AG04449 (cell line): Measurements from ENCODE around the gene WDR93.

Source experiments
- CTCF ChIA-PET: fragments of 350-600 bp; formaldehyde crosslinking; extraction: SDS; loops from one replicate; lab custom pipeline; 2021; ENCODE audit warnings: antibody characterized with exemption; lab: Yijun Ruan, JAX
- POLR2A ChIA-PET: fragments of 400-600, 350-600 bp; formaldehyde crosslinking; extraction: SDS; loops from one replicate; lab custom pipeline; 2020; ENCODE audit warnings: antibody characterized with exemption, inconsistent platforms; lab: Yijun Ruan, JAX
- DNase-seq: peaks from one replicate; pipeline ENCODE4 v3.0.0-alpha.2; 2010; ENCODE audit warnings: low read depth, low spot score
- H3K4me3 ChIP-seq: 2 replicates; pipeline ENCODE4 v1.5.1; 2011; ENCODE audit warnings: low read depth, mild to moderate bottlenecking, control low read depth, low read length
- TF ChIP-seq, protein P1 (sequence below): IDR thresholded peaks from one replicate; pipeline ENCODE4 v1.5.1; 2011; ENCODE audit warnings: mild to moderate bottlenecking, moderate library complexity, low read length, control low read depth, inconsistent platforms; ENCODE audit not compliant: insufficient read depth; ENCODE audit errors: missing control alignments

WDR93 gene

DNA sequence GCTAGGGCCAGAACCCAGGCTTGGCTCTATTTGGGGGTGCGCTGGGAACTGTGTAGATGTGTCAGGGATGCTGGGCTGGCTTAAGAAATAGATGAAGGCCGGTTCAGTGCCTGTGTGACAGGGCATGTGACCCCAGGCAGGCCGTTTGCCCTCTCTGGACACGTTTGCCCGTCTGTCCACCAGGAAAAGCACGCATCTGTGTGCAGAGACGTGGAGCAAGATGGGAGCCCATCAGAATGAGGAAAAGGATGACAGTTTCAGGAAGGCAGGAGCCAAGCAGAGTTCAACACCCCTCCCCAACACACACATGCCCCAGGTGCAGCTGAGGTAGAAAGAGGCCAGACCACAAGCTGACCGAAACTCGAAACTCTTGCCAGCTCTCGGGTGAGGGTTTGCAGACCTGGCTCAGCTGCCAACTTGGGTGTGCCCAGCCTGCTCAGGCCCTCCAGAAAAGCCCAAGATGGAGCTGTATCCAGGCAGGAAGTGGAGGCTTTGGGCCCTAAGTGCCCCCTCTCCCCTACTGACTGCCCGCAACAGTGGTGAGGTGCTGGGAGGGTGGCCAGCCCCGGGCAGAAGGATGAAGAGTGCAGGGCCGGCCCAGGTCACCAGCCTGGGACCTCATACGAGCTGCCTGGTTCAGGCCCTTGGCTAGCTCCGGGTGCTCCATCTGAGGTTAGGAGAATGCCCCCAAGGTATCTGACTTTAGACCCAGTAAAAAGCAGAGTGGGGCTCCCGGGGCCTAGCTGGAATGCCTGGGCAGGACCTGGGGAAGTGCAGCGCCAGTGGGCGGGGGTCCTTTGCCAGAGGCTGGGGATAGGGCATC is 70.6 kb downstream of the WDR93 start:
- POLR2A ChIA-PET, result interaction anchor here (0.7 to 1.1 kb wide), 3 partner anchors 12 to 133 kb away, joined by 3 read pairs; partner anchors contain the start of gene AP3S2
- no peak overlapping the region for H3K4me3 ChIP-seq

DNA sequence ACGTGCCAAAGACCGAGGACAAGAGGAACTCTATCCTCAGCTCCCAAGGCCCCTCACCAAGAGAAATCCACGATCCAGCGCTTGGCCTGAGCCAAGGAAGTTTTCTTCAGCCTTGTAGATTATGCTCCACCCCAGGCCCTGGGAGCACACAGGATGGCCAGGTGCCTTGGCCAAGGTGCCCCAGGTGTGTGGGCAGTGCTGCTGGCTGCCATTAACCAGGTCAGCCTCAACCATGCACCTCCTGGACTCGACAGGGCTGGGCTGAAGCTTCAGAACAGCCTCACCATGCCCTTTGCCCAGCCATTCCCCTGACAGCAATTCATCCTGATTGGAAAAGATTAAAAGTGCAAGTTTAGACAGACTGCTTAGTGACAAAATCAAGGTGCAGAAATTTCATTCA is 71.3 kb downstream of the WDR93 start:
- ChIA-PET CTCF (interaction anchor here (1.0 to 30.0 kb wide), 33 partner anchors 10 to 325 kb away, joined by 3 to 842 read pairs (median 6); partner anchors contain the start of genes AP3S2, ARPIN, MESP1 and MESP2), POLR2A (interaction anchor here (1.1 kb wide), 1 partner anchor 11 kb away, joined by 3 read pairs; no protein-coding TSS in a partner anchor)
- DNase-seq, result no peak
- H3K4me3 ChIP-seq, result no peak overlapping the region
- TF ChIP-seq, protein P1, sequence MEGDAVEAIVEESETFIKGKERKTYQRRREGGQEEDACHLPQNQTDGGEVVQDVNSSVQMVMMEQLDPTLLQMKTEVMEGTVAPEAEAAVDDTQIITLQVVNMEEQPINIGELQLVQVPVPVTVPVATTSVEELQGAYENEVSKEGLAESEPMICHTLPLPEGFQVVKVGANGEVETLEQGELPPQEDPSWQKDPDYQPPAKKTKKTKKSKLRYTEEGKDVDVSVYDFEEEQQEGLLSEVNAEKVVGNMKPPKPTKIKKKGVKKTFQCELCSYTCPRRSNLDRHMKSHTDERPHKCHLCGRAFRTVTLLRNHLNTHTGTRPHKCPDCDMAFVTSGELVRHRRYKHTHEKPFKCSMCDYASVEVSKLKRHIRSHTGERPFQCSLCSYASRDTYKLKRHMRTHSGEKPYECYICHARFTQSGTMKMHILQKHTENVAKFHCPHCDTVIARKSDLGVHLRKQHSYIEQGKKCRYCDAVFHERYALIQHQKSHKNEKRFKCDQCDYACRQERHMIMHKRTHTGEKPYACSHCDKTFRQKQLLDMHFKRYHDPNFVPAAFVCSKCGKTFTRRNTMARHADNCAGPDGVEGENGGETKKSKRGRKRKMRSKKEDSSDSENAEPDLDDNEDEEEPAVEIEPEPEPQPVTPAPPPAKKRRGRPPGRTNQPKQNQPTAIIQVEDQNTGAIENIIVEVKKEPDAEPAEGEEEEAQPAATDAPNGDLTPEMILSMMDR, result no peak

More for the DNA sequence above, 70.6 kb downstream of the WDR93 start:
- CTCF ChIA-PET, result interaction anchor here (0.5 to 30.0 kb wide), 52 partner anchors 11 to 343 kb away, joined by 3 to 842 read pairs (median 5); partner anchors contain the start of genes AP3S2, ARPIN, MESP1 and MESP2
- DNase-seq, result no peak
- TF ChIP-seq, protein P1, result no peak

DNA sequence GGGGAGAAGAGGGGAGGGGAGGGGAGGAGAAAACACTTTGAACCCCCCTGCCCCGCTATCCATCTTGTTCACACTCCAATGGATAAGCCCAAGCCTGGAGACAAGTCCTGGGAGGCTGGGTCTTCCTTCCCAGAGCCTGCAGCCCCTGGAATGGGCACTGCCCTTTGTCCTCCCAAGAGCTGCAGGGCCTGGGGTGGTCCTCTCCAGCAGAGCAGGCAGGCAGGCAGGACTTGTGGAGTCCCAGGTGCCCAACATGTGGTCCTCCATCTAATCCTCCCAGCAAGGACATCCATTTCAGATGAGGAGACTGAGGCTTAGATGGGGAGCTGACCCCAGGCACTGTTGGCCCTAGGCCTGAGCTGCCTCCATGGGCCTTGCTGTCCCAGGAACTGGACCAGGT is 75.1 kb downstream of the WDR93 start:
- ChIA-PET CTCF (interaction anchor here (0.7 to 30.0 kb wide), 4 partner anchors 8 to 125 kb away, joined by 3 to 842 read pairs (median 258); partner anchors contain the start of gene AP3S2), POLR2A (interaction anchor here (0.5 kb wide), 1 partner anchor 137 kb away, joined by 3 read pairs; no protein-coding TSS in a partner anchor)
- no peak overlapping the region for H3K4me3 ChIP-seq
- TF ChIP-seq, protein P1, result no peak
- no peak for DNase-seq

DNA sequence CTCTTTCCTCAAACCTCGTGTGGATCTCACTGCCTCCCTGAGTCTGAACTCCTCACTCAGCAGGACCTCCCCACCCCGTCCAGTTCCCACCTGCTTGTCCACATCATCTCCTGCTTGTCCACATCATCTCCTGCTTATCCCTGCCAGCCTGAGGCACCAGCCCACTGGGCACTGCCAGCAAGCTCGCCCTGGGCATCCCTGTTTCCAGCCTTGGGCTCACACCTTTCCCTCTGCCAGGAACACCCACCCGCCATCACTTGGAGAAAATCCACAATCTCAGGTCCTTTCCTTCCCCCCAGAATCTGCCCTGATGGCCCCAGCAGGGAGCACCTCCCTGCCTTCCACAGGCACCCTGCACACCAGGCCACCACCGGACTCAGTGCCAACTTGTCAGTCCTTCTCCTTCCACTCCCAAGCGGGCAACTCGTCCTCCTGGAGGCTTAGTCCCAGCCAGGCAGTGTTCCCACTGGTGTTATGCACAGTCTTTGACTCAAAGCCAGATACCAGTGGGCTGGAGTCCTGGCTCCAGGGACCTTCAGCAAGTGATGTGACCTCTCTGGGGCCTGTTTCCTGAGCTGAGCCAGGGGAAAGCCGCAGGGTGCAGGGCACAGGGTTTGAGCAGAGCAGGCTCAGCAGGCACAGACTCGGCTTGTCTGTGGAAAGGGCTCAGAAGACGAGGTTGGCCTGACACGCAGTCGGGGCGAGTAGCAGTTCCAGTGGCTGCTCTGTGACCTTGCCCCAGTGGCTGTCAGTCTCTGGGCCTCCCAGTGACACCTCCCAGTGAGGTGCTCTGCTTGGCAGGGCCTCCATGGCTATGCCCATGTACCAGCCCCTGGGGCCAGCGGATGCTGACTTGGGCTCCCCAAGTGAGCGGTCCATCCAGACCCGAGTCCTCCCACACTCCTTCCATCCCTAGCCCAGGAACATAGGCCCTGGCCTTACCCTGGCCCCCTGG is 76.0 kb downstream of the WDR93 start:
- CTCF ChIA-PET, result interaction anchor here (0.7 to 30.0 kb wide), 5 partner anchors 9 to 124 kb away, joined by 3 to 842 read pairs (median 176); partner anchors contain the start of gene AP3S2
- no peak overlapping the region for H3K4me3 ChIP-seq

DNA sequence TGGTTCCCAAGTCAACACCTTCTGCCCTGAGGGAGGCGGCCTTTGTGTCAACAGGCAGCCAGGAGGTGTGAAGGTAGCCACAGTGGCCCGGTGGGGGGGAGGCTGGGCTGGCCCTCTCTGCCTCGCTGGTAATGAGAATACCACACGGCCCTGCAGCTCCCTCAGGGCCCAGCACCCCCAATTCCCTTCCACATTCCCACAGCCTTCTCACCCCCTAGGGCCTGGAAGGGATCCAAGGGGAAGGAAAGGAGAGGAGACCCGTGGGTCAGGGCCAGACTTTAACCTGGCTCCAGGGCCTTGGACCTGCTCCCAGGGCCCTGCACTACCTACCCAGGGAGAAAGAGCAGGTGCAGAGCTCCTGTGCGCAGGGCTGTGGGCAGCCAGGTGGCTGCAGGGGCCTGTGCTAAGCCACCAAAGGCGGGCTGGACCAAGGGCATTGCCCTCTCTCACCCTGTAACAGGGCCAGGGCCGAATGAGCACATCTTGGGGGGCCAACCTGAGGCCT is 76.9 kb downstream of the WDR93 start:
- ChIA-PET CTCF (interaction anchor here (1.5 to 30.0 kb wide), 4 partner anchors 9 to 121 kb away, joined by 4 to 842 read pairs (median 96); no protein-coding TSS in a partner anchor), POLR2A (no interaction called here)
- no peak for DNase-seq
- no peak overlapping the region for H3K4me3 ChIP-seq
- TF ChIP-seq, protein P1, result no peak

More for the DNA sequence above, 76.0 kb downstream of the WDR93 start:
- DNase-seq, result no peak
- POLR2A ChIA-PET, result no interaction called here
- TF ChIP-seq, protein P1, result no peak
